G401.6 (cell line): ENCODE measurements around the gene NOS1.
"Not testable (repeated sequence)": the region's sequence is repeated elsewhere in the genome, so short reads cannot be mapped to it uniquely, and the experiment has no call there.

ENCODE experiments used
- FAIRE-seq: peaks from 2 replicates; lab custom pipeline; 2012; peaks lifted over from hg19 to GRCh38; lab: Jason Lieb, UNC

The NOS1 gene

DNA sequence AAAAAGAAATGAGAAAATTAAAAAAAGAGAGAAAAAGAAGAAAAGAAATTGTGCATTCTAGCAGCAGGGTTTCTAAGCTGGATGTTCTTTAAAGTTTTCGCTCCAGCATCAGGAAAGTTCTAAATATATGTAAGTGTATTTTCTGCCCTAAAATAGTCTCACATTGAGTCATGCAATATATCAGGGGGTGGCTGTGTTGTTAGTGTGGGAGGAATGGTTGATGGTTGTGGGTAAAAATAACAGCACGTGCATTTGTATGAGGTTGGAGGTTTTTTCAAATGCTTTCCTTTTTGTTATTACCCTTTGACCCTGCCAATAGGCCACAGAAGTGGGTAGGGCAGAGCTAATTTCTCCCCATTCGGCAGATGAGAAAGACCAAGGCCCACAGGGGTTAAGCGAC is 106.0 kb downstream of the NOS1 start:
- no peak for FAIRE-seq

GRCh38 chr12:117243488-117243887 is 117.9 kb downstream of the NOS1 start:
- FAIRE-seq = no peak

GRCh38 chr12:117241697-117242096 is 119.7 kb downstream of the NOS1 start:
- FAIRE-seq = no peak

- FAIRE-seq = no peak
Observed at GRCh38 chr12:117240081-117240755, 121.2 kb downstream of the NOS1 start.

- FAIRE-seq = no peak
Observed at GRCh38 chr12:117236456-117237001, 124.9 kb downstream of the NOS1 start.

DNA sequence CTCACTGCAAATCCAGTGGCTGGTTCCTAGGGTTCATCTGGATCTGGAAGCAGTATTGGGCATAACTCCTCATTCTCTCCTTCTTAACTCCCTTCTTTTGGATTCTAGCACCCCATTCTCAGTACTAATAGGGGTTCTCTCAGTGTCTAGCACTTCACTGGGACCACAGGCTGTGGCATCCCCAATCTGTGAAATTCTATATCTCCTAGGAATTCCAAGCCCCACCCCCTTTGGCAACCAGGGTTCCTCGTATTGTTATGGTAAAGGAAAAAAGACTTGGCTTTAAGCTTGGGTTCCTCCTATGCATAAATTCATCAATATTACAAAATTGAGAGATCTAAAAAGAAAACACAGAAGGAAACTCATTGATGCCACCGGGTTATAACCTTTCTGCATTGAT is 126.2 kb downstream of the NOS1 start:
- FAIRE-seq = no peak

GRCh38 chr12:117234441-117234840 is 127.0 kb downstream of the NOS1 start:
- no peak for FAIRE-seq

- FAIRE-seq = no peak
Observed at GRCh38 chr12:117231750-117232149, 129.7 kb downstream of the NOS1 start.

- FAIRE-seq = no peak
Observed at GRCh38 chr12:117228239-117228638, 133.2 kb downstream of the NOS1 start.

- FAIRE-seq = no peak
Observed at GRCh38 chr12:117227000-117227653, 134.3 kb downstream of the NOS1 start.

GRCh38 chr12:117226505-117226904 is 134.9 kb downstream of the NOS1 start:
- FAIRE-seq = no peak

DNA sequence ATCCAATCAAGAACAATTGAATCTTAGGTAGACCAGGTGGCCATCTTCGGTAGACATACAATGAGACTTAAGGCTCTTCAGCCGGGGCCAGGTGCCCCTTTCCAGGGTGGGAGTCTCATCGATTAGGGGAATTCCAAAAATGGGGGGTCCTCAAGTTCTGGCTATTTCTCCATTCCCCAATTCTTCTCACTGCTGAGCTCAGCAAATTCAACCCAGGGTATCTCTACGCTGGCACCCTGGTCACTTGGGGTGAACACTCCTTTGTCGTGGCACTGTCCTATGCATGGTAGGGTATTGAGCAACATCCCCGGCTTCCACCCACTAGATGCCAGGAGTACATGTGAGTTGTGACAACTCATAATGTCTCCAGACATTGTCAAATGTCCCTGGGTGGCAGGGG is 136.2 kb downstream of the NOS1 start:
- FAIRE-seq = no peak

DNA sequence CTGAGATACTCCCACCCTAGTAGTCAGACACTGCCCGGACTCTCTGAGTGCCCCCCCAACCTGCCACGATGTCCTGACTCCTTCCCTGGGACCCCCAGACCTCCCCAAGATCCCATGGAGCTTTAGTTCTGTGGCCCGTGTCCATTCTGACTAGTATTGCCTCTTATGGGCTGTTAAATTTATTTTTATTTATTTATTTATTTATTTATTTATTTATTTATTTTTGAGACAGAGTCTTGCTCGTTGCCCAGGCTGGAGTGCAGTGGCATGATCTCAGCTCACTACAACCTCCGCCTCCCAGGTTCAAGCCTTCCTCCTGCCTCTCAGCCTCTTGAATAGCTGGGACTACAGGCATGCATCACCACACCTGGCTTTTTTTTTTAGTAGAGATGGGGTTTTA is 140.5 kb downstream of the NOS1 start:
- not testable (repeated sequence) for FAIRE-seq

- FAIRE-seq = no peak
Observed at GRCh38 chr12:117218149-117218548, 143.3 kb downstream of the NOS1 start.

DNA sequence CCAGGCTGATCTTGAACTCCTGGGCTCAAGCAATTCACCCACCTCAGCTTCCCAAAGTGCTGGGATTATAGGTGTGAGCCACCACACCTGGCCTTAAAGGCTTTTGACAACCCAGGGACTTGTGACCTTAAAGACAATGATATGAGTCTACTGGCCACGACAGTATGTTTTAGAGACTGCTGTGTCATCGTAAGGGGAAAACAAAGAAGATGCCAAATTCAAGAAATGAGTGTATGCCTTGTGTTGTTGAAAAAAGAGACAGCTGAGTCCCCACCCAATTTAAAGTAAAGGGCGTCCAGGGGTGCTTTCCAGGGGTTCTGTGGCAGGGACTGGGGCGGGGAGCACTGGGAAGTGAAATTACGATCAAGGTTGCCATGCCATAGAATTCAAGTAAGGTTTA is 144.7 kb downstream of the NOS1 start:
- no peak for FAIRE-seq

DNA sequence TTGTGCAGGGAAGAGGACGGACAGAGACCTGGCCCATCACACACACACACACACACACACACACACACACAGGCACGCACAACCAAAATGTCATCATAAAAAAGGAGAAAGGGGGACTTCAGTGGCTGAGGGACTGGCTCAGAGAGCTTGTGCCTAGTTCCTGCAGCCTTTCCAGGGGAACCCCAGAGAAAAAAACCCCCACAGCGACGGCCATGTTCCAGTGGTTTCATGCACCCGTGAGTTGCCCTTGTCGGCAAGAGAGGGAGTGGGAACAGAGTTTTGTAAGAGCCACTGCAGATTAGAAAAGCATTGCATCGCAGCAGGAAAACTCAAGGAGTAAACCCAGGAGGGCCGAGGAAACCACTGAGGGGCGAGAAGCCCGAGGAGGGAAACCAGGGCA is 146.6 kb downstream of the NOS1 start:
- no peak for FAIRE-seq

GRCh38 chr12:117213295-117213808 is 148.1 kb downstream of the NOS1 start:
- no peak for FAIRE-seq

- FAIRE-seq = peak; percentile 89
Observed at GRCh38 chr12:117212563-117213190, 148.7 kb downstream of the NOS1 start.

- no peak for FAIRE-seq
Observed at GRCh38 chr12:117210266-117210918, 151.0 kb downstream of the NOS1 start.

DNA sequence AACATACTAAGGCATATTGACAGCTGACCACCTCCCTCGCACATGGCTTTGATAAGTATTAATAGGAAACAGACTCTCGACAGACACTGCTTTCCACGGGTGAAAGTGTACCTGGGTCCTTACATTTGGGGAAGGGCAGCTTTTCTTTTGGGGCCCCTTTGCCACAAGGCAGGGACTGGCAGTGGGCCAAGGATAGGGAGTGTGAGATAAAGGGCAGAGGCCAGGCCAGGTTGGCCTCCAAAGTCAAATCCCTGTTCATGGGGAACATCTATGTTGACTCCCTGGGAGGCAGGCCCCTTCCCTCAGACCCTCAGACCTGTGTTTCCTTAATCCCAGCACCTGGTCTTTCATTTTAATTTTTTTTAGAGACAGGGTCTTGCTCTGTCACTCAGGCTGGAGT is 151.8 kb downstream of the NOS1 start:
- no peak for FAIRE-seq

GRCh38 chr12:117208811-117209455 is 152.5 kb downstream of the NOS1 start:
- no peak for FAIRE-seq

DNA sequence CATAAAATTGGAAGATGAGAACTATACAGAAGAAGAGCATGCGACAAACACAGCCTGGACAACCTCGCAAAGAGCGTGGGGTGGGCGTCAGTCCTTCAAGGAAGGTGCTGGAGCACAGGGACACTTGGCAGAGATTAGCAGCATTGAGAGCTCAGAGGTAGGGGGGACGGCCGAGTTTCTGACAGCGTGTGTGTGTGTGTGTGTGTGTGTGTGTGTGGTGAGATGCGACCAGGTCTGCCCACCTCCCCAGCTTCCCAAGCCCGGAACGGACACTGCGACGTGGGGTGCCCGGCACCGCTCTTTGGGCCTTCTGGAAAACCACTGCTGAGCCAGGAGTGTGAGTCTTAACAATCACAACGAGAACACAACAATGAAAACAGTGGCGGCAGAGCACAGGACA is 153.2 kb downstream of the NOS1 start:
- no peak for FAIRE-seq
